ENCODE data around the gene PTDSS2.

Gene PTDSS2

GRCh38 chr11:494761-495536, 44.9 kb downstream of the PTDSS2 start:
- DNase-seq: no peak

DNA sequence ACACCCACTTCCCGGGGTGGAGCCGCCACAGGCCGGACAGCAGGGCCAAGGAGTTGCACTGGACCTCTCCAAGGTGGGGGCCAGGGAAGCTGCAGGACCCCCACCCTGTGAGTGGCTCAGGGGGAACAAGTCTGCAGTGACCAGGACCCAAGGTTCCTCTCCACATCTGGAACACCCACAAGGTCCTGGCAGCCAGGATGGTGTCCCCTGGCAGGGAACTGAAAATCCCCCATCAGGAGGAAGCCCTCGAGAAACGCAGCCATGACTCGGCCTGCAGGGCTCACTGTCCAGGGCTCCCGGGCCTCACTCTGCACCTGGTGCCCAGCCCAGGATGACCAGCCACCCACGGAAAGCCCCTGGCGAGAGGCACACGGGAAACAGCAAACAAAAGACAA, 45.5 kb downstream of the PTDSS2 start:
- no peak for DNase-seq

GRCh38 chr11:496834-497564, 46.9 kb downstream of the PTDSS2 start:
- DNase-seq: no peak

- no peak for DNase-seq
Measured at GRCh38 chr11:497565-498296, 47.7 kb downstream of the PTDSS2 start.

GRCh38 chr11:498297-499181, 48.5 kb downstream of the PTDSS2 start:
- DNase-seq: no peak

DNA sequence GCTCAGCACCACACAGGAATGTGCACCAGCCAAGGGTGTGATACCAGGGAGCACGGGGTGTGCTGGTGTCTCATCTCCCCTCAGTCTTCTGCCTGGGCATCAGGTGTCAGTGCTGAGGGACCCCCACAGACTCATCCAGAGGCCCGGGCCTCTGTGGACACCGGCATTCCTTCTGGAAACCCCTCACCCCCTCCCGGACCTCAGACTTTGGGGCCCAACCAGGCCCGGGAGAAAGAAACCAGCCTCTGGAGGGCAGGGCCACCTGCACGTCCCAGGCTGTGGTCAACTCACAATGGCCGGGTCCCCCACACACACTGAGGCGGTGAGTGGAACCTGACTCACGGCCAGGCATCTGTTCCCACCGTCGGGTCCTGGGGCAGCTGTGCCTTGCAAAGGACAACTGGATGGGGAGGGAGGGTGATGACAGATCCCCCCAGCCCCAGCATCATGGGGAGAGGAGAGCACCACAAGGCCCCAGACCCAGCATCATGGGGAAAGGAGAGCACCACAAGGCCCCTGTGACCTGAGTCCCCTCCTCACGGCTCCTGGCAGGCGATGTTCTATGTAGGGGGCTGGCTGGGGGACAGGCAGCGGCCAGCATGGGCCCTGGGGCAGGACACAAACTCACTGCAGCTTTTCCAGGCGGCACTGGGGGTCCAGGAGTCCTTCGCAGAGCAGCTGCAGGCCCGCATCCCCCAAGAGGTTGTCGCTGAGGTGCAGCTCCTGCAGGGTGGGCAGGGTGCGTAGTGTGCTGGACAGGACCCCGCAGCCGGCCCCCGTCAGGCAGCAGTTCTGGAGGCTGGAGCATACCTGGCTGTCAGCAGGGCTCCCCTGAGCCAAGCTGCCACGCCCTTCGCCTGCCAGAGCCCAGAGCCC, 49.4 kb downstream of the PTDSS2 start:
- no peak for DNase-seq

DNA sequence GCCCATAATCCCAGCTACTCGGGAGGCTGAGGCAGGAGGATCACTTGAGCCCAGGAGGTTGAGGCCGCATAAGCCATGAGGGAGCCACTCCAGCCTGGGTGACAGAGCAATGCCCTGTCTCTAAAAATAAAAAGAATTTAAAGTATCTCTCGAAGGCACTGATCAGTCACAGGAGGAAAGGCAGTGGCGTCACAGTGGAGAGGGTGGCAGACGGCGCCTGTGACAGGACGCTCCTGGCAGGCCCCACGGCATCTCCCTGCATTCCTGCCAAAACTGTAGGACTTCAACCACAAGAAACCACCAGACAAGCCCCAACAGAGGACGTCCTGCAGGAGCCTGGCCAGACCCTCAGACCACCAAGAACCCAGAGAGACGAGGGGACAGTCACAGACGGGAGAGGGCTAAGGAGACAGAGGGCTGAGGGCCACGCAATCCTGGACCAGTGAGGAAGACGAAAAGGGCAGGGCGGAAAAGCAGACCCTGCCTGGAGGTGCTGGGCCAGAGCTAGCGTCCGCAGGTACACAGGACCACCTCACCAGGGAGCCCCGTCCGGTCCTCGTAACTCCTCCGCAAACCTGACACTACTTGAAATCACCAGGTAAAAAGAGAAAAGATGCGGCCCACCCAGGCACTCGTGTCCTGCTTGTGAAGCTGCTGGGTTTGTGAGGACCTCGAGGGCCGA, 51.1 kb downstream of the PTDSS2 start:
- DNase-seq: no peak

DNA sequence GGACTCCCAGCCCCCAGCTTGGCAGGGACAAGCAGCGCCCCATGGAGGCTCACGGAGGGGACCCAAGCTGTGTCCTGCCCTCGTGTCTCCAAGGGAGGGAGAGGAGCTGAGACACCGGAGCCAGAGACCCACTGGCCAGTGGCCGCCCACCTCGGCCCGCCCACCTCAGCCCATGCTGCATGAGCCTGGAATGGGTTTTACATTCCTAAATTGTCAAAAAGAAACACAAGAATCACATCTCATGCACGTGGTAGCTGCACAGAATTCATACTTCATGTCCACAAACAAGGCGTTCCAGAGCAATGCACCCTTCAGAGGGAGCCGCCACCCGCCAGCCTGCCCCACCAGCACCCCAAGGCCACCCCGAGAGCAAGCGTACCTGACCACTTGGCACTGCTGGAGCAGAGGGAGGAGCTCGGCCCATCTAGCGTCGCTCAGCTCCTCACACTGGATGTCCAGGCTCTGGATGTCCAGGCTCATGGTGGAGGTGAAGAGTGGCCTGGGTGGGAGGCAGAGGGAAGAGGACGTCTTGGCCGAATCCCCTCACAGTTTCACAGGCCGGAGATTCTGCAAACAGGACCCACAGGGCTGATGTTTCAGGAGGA, 51.7 kb downstream of the PTDSS2 start:
- no peak for DNase-seq

GRCh38 chr11:502288-503178, 52.5 kb downstream of the PTDSS2 start:
- DNase-seq: no peak

- DNase-seq: no peak
Measured at GRCh38 chr11:503179-503981, 53.3 kb downstream of the PTDSS2 start.

GRCh38 chr11:504053-504993, 54.2 kb downstream of the PTDSS2 start:
- no peak for DNase-seq

DNA sequence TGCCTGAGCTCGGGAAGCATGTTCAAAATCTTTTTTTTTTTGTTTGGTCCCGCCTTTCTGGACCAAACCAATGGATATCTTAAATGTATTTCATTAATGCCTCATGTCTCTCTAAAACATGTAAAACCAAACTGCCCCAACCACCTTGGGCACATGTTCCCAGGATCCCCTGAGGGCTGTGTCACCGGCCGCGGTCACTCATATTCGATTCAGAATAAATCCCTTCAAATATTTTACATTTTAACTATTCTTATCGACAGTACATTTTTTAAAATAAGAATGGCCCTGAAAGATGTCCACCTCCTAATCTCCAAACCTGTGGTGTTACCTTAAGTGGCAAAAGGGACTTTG, 54.9 kb downstream of the PTDSS2 start:
- DNase-seq: no peak

DNA sequence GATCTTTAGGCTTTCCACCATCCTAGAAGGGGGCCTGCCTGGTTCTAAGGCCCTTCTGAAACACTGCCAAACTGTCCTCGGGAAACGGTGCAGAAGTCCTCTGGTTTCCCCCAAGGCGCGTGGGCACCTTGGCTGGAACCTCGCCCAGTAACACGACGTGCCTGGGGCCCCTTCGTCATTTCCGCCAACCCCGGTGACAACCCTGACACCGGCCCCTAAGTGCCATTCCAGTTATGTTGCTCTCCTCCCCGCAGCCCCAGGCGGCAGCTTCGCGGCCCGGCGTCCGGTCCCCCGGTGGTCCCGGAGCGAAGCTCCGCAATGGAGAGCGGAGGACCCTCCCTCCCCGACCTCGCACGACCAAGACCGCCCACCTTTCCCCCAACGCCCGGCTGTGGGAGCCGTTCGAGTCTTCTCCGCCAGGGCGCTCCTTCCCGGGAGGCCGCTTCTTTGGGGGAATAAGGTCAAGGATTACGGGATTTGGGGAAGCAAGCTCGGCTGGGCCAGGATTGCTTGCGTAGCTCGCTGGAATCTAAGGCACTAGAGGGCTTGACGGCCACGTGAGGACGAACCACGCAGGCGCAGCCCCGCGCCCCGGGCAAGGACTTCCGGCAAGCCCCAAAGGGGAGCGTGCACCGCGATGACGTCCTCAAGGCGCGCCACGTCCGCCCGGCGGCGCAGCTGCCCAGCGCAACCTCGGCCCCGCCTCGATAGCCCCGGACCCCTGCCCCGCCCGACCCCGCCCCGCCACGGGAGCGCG, 56.3 kb downstream of the PTDSS2 start:
- peak; percentile 98 for DNase-seq

GRCh38 chr11:506995-507726, 57.1 kb downstream of the PTDSS2 start, which contains the start of gene RNH1:
RNH1 (minus strand) TSS chr11:507242; CDS start chr11:502162, 5,080 bp downstream.
- DNase-seq: peak; percentile 99

DNA sequence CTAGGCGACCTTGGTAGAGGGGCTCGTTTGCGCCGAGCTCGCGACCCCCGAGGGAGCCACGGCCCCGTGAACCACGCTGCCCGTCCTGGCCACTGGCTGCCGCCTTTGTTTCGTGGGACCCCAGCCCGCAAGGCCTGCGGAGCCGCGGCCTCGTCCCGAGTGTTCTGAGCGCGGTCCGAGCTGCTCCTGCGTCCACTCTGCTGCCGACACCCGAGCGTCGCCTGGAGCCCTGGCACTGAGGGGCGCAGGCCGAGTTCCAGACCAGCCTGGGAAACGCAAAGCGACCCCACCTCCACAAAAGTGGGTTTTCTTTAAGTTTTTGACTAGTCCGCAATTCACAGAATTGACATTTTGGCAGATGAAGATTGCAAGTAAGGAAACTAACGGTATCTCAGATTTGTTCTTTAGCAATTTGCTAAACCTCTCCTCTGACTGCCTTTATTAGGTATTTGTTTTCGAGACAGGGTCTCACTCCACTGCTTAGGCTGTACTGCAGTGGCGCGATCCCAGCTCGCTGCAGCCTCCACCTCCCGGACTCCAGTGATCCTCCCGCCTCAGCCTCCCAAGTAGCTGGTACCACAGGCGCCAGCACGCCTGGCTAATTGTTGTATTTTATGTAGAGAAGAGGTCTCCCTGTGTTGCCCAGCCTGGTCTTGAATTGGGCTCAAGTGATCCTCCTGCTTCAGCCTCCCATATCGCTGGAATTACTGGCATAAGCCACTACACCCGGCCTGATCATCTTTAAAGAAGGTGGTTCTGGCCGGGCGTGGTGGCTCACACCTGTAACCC, 57.8 kb downstream of the PTDSS2 start:
- no peak for DNase-seq
